Mononuclear cell (primary cell): ENCODE results near the gene CD163L1. TPM values are rescaled to one million over a fixed set of nuclear protein-coding genes. Genes with fewer than 3 reads are reported as not detected.

ENCODE experiments used
- H3K27me3 ChIP-seq: 2 replicates; pipeline ENCODE4 v1.6.0; 2011; ENCODE audit warnings: low read length, control low read depth; ENCODE audit not compliant: insufficient read depth
- H3K4me1 ChIP-seq: 2 replicates; pipeline ENCODE4 v1.5.1; 2011; ENCODE audit warnings: mild to moderate bottlenecking, low read length, control low read depth; ENCODE audit not compliant: insufficient read depth
- H3K4me3 ChIP-seq: 2 replicates; pipeline ENCODE4 v1.5.1; 2011; ENCODE audit warnings: mild to moderate bottlenecking, low read length, moderate library complexity
- H3K9me3 ChIP-seq: 2 replicates; pipeline ENCODE4 v1.5.1; 2011; ENCODE audit warnings: low read depth, mild to moderate bottlenecking, control low read depth, low read length
- total RNA-seq: library from RNA; depleted of rRNA; stranded (reverse); fragments of >200 nt; gene quantifications from one replicate; pipeline ENCODE4 v1.2.3, GENCODE V29; 2012

The CD163L1 gene
- total RNA-seq, 1 donor = 0.63 TPM

DNA sequence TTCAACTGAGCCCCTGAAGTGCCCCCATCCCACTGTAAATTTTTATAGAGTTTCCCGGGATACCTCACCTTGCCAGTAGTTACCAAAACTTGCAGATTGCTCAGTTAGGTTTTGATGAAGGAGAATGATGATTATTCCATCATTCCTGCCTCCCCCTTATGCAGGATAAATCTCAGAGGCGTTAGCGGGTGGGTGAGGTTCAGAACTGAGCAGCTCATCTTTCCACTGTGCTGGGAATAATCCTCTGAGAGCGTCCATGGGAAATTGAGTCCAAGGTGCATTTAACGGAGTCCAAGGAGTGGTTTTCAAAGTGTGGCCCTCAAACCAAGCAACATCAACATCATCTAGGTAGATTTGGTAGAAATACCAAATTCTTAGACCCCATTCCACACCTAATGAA lies 121.4 kb downstream of the CD163L1 start:
- Histone ChIP-seq H3K27me3 (no peaks in the 10 kb centered on the region), H3K4me3 (no peak overlapping the region), H3K4me1 (no peaks in the 10 kb centered on the region), H3K9me3 (no peaks in the 10 kb centered on the region)

GRCh38 chr12:7321624-7322023 lies 122.3 kb downstream of the CD163L1 start:
- H3K27me3 ChIP-seq = no peaks in the 10 kb centered on the region
- H3K9me3 ChIP-seq = no peaks in the 10 kb centered on the region
- H3K4me1 ChIP-seq = no peaks in the 10 kb centered on the region
- no peak overlapping the region for H3K4me3 ChIP-seq

DNA sequence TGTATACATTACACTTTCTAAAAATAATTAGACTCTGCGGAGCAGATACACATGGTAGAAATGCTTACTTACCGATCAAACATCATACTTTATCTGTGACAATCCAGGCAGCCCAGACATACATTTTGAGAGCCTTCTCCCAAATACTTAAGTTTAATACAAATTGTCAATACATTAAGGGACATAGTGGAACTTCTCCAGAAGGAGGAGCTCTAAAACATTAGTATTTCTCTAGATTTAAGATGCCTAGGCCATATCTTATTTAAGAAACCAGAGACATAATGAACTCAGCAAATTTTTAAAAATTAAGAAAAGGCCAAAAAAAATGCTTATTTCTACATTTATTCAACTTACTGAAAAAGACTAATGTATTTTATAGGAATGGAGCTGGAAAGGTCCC lies 124.0 kb downstream of the CD163L1 start:
- H3K9me3 ChIP-seq = no peaks in the 10 kb centered on the region
- no peak overlapping the region for H3K4me3 ChIP-seq
- no peaks in the 10 kb centered on the region for H3K27me3 ChIP-seq
- no peaks in the 10 kb centered on the region for H3K4me1 ChIP-seq

GRCh38 chr12:7310070-7310469 lies 133.9 kb downstream of the CD163L1 start:
- H3K4me3 ChIP-seq = no peak overlapping the region

More at GRCh38 chr12:7310070-7310469, 133.9 kb downstream of the CD163L1 start:
- Histone ChIP-seq H3K9me3 (no peaks in the 10 kb centered on the region), H3K4me1 (no peaks in the 10 kb centered on the region), H3K27me3 (peaks cover 2% of the 10 kb centered on the region)

Other genes with a start within 250 kb of the CD163L1 start
- not detected for gene ACSM4, start 140.1 kb downstream of the CD163L1 start, total RNA-seq
- 13.1 TPM for gene CD163, start 59.6 kb upstream of the CD163L1 start, total RNA-seq
- gene APOBEC1, start 221.8 kb upstream of the CD163L1 start, total RNA-seq = not detected